HG03175 (cell line): Measurements from ENCODE around the gene ACSF3.

Source experiments
- ATAC-seq: cut with Tn5 transposase; IDR thresholded peaks from one replicate; pipeline ENCODE4 v1.9.1; 2021; ENCODE audit warnings: mild to moderate bottlenecking, moderate library complexity; ENCODE audit not compliant: unreplicated experiment

Gene ACSF3

DNA sequence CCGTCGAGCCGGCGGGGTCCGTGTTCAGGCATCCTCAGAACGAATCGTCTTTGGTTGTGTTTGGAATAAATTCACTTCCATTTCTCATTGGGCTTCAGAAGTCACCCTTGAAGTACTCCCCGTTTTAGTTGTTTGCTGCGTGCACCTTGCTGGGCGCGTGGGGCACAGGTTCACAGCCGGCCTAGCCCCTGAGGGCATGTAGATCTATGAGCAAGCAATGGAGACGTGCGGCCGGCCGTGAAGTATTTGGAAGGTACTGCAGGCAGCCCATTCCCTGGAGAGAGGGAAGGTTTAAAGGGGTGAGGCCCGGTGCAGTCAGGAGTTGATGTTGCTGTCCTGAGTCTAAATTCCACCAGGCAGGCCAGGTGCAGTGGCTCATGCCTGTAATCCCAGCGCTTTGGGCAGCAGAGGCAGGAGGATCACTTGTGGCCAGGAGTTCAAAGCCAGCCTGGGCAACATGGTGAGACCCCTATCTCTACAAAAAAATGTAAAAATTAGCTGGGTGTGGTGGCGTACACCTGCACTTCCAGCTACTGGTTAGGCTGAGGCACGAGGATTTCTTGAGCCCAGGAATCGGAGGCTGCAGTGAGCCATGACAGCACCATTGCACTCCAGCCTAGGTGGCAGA lies 714 bp downstream of the ACSF3 start:
- no peak for ATAC-seq

- no peak for ATAC-seq
Observed at GRCh38 chr16:89094880-89095258, 1.2 kb downstream of the ACSF3 start.

GRCh38 chr16:89095491-89095951 lies 1.9 kb downstream of the ACSF3 start:
- ATAC-seq: no peak

GRCh38 chr16:89096042-89096717 lies 2.5 kb downstream of the ACSF3 start:
- no peak for ATAC-seq

GRCh38 chr16:89096768-89097391 lies 3.2 kb downstream of the ACSF3 start:
- ATAC-seq: no peak

GRCh38 chr16:89097392-89097772 lies 3.7 kb downstream of the ACSF3 start:
- ATAC-seq: no peak

- no peak for ATAC-seq
Observed at GRCh38 chr16:89098767-89099430, 5.2 kb downstream of the ACSF3 start.

DNA sequence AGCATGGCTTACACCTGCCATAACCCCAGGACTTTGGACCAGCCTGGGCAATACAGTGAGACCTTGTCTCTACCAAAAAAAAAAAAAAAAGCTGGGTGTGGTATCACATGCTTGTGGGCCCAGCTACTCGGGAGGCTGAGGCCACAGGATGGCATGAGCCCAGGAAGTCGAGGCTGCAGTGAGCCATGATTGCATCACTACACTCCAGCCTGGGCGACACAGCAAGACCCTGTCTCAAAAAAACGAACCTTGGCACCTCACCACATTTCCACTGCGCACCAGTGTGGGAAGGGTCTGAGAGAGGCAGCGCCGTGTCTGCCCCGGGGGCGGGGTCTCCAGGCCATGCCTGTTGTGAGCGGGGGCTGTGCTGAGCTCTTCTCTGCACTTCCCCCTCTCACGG lies 6.3 kb downstream of the ACSF3 start:
- no peak for ATAC-seq

DNA sequence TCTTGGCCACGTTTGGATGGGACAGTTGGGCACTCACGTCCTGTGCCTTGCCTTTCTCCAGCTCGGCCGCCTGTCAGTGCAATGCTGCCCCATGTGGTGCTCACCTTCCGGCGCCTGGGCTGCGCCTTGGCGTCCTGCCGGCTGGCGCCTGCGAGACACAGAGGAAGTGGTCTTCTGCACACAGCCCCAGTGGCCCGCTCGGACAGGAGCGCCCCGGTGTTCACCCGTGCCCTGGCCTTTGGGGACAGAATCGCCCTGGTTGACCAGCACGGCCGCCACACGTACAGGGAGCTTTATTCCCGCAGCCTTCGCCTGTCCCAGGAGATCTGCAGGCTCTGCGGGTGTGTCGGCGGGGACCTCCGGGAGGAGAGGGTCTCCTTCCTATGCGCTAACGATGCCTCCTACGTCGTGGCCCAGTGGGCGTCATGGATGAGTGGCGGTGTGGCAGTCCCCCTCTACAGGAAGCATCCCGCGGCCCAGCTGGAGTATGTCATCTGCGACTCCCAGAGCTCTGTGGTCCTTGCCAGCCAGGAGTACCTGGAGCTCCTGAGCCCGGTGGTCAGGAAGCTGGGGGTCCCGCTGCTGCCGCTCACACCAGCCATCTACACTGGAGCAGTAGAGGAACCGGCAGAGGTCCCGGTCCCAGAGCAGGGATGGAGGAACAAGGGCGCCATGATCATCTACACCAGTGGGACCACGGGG lies 7.1 kb downstream of the ACSF3 start:
- no peak for ATAC-seq

GRCh38 chr16:89101303-89102040 lies 7.8 kb downstream of the ACSF3 start:
- ATAC-seq: no peak

- ATAC-seq: no peak
Observed at GRCh38 chr16:89102041-89102471, 8.4 kb downstream of the ACSF3 start.

- no peak for ATAC-seq
Observed at GRCh38 chr16:89102481-89103073, 8.9 kb downstream of the ACSF3 start.

DNA sequence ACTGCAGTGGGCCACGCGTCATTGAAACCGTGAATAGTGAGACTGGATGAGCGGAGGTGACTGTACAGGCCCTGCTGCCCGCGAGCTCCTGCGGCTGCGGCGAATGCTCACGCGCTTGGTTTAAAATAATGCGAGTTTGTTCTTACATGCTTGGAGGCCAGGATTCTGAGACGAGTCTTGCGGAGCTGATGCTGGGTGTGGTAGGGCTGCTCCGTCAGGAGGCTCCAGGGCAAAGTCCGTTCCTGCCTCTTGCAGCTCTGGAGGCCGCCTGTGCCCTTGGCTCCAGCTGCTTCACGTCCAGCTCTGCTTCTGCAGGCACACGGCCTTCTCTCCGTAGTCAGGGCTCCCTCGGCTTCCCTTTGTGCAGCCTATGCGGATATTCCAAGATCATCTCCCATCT lies 9.5 kb downstream of the ACSF3 start:
- ATAC-seq: no peak

DNA sequence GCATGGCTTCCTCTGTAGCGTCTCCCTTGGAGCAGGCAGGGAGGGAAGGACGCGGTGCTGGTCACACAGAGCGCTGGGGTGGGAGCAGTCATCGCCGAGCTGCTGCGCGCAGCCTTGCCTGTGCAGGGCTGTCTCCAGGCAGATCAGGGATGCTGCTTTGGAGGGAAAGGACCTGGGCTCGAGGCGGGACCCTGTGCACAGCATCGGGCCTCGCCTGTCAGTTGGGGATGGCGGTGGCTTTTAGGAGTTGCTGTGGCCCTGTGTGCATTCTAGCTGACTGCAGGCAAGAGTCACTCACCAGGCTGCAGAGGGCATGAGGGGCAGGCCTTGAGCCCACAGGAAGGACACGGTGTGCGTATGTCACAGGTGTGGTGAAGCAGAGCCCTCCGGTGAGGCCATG lies 10.1 kb downstream of the ACSF3 start:
- ATAC-seq: no peak

GRCh38 chr16:89104303-89104702 lies 10.7 kb downstream of the ACSF3 start:
- ATAC-seq: no peak

GRCh38 chr16:89104930-89105571 lies 11.4 kb downstream of the ACSF3 start:
- ATAC-seq: no peak

DNA sequence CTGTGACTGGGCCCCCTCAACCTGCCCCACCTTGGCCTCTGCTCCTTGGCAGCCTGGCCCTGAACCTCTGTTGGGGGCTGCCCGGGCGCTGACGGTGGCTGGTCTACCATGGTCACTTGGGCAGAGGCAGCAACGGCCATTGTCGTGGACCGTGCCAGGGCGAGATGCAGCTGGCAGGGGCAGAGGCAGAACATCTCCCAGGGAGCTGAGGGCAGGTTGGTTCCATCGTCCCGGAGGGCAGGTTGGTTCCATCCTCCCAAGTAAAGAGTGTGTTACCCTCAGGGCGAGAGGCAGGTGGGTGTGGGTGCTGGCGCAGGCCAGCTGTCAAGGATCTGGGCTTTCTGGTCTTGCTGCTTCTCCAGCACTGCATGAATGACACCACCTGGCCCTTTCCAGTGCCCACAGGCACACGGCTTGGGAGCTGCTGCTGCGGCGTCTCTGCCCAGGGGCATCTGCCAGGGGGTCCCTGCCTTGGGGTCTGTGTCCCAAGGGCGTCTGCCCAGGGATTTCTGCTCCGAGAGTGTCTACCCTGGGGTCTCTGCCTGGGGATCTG lies 12.0 kb downstream of the ACSF3 start:
- ATAC-seq: no peak

DNA sequence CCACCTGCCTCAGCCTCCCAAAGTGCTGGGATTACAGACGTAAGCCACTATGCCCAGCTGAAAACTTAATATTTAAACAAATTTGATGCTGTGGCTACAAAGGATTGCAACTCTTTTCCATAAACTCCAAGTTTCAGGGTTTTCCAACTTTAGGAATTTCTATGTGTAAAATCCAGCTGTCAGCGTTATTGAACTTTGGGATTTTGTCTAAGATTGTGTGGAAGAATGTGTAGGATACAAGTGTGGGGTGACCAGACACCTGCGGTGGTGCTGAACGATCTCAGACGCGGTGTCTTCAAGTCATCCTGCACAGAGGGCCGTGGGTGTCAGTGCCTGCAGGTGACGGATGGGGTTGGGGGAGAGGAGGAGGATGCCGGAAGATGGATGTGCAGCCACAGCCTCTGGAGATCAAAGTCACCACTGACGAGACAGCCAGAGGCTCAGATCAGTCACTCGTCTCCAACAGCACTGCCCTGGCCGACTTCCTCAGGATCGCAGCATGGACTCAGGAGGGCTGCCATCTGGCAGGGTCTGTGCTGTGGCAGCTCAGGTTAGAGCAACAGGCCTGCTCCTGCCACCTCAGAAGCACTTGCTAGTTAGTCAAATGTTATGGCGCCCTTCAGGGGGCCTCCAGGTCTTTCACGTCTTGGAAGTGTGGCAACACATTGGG lies 13.0 kb downstream of the ACSF3 start:
- no peak for ATAC-seq

DNA sequence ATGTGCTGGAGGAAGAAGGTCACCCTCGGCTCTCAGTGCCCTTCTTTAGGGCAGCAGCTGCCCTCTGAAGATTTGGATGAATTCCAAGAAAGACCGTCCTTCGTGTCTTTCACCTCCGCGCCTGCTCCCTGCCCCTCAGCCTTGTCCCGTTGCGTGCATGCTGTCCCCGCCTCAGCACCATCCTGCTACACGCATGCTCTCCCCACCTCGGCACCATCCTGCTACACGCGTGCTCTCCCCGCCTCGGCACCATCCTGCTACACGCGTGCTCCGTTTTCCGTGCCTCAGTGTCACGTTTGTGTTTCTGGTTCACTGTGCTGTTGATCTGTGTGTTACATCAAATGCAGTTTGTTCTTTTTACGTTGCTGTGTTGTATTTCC lies 13.5 kb downstream of the ACSF3 start:
- no peak for ATAC-seq
